HCT116 (cell line): Measurements from ENCODE around the gene DNTT.

ENCODE experiments used
- EGR1 ChIP-seq: IDR thresholded peaks from 2 replicates; pipeline ENCODE4 v1.6.1; 2012; ENCODE audit warnings: low read depth
- EZH2 ChIP-seq: fragments of 200-600 bp; sonication (generic); IDR thresholded peaks from 2 replicates; pipeline ENCODE4 v1.6.1; 2017; ENCODE audit warnings: antibody characterized with exemption, mixed run types
- EZH2phosphoT487 ChIP-seq: fragments of 200-600 bp; IDR thresholded peaks from 2 replicates; pipeline ENCODE4 v1.6.1; 2018; ENCODE audit warnings: antibody characterized with exemption, borderline replicate concordance
- POLR2A ChIP-seq: IDR thresholded peaks from 2 replicates; pipeline ENCODE4 v1.7.0; 2011; ENCODE audit warnings: borderline replicate concordance; ENCODE audit not compliant: insufficient read depth, insufficient read length; ENCODE audit errors: extremely low read depth
- POLR2AphosphoS5 ChIP-seq: IDR thresholded peaks from 2 replicates; pipeline ENCODE4 v1.6.1; 2011; ENCODE audit warnings: mild to moderate bottlenecking, low read depth, low read length, moderate library complexity
- TF ChIP-seq, protein P1 (sequence below), 3 experiments: fragments of 200-600 bp in 1 of 3; sonication (generic) in 1 of 3; IDR thresholded peaks in 2 of 3; conservative IDR thresholded peaks in 1 of 3; 2 replicates each; pipeline ENCODE4 v1.5.1; 2012 to 2017; ENCODE audit warnings: low read depth in 2 of 3, low read length in 2 of 3, antibody characterized with exemption in 1 of 3, borderline replicate concordance in 1 of 3, control low read depth in 1 of 3, mild to moderate bottlenecking in 1 of 3, mixed read lengths in 1 of 3, mixed run types in 1 of 3, moderate library complexity in 1 of 3; ENCODE audit not compliant: insufficient read depth in 1 of 3
- TF ChIP-seq, protein P2 (sequence below): IDR thresholded peaks from 2 replicates; pipeline ENCODE4 v1.6.1; 2012; ENCODE audit warnings: low read depth

DNA sequence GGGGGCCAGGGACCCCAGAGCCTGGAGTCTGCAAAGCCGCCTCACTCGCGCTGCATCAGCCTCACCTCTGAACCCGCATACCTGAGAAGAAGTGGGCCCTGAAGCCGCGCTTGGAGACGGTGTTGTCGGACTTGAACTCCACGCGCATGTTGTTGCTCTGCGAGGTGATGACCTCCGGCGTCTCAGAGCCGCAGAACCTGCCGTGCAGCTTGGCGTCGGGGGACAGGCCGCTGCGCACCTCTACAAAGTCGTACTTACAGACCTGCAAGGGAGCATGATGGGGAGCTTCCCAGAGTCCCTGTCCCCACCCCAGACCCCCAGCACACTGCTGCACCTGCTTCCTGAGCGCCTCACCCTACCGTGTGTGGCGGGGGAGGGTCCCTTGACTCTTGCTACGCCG is 80.3 kb downstream of the DNTT start:
- TF ChIP-seq, protein P1, sequence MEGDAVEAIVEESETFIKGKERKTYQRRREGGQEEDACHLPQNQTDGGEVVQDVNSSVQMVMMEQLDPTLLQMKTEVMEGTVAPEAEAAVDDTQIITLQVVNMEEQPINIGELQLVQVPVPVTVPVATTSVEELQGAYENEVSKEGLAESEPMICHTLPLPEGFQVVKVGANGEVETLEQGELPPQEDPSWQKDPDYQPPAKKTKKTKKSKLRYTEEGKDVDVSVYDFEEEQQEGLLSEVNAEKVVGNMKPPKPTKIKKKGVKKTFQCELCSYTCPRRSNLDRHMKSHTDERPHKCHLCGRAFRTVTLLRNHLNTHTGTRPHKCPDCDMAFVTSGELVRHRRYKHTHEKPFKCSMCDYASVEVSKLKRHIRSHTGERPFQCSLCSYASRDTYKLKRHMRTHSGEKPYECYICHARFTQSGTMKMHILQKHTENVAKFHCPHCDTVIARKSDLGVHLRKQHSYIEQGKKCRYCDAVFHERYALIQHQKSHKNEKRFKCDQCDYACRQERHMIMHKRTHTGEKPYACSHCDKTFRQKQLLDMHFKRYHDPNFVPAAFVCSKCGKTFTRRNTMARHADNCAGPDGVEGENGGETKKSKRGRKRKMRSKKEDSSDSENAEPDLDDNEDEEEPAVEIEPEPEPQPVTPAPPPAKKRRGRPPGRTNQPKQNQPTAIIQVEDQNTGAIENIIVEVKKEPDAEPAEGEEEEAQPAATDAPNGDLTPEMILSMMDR (IDR thresholded peaks at IDR 0.05 in 2 of 3, conservative IDR thresholded peaks at IDR 0.05 in 1 of 3; ENCODE audit: borderline replicate concordance in 1 of 3, insufficient read depth in 1 of 3, low read depth in 2 of 3, low read length in 2 of 3): no peak
- no peak for TF ChIP-seq POLR2A
- TF ChIP-seq EGR1: no peak
- TF ChIP-seq EZH2phosphoT487: no peak
- TF ChIP-seq EZH2: no peak
- no peak for TF ChIP-seq POLR2AphosphoS5
- TF ChIP-seq, protein P2, sequence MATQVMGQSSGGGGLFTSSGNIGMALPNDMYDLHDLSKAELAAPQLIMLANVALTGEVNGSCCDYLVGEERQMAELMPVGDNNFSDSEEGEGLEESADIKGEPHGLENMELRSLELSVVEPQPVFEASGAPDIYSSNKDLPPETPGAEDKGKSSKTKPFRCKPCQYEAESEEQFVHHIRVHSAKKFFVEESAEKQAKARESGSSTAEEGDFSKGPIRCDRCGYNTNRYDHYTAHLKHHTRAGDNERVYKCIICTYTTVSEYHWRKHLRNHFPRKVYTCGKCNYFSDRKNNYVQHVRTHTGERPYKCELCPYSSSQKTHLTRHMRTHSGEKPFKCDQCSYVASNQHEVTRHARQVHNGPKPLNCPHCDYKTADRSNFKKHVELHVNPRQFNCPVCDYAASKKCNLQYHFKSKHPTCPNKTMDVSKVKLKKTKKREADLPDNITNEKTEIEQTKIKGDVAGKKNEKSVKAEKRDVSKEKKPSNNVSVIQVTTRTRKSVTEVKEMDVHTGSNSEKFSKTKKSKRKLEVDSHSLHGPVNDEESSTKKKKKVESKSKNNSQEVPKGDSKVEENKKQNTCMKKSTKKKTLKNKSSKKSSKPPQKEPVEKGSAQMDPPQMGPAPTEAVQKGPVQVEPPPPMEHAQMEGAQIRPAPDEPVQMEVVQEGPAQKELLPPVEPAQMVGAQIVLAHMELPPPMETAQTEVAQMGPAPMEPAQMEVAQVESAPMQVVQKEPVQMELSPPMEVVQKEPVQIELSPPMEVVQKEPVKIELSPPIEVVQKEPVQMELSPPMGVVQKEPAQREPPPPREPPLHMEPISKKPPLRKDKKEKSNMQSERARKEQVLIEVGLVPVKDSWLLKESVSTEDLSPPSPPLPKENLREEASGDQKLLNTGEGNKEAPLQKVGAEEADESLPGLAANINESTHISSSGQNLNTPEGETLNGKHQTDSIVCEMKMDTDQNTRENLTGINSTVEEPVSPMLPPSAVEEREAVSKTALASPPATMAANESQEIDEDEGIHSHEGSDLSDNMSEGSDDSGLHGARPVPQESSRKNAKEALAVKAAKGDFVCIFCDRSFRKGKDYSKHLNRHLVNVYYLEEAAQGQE: no peak
